Astrocyte (in vitro differentiated cells and primary cell): Measurements from ENCODE around the gene FOXRED2. TPM values are rescaled to one million over a fixed set of nuclear protein-coding genes. Genes with fewer than 3 reads are reported as not detected.

ENCODE experiments used
- DNase-seq: peaks from one replicate; pipeline ENCODE4 v3.0.0-alpha.2; 2010; ENCODE audit warnings: low read depth
- FAIRE-seq: peaks from 2 replicates; lab custom pipeline; 2011; peaks lifted over from hg19 to GRCh38; lab: Jason Lieb, UNC
- H2AFZ ChIP-seq: 2 replicates; pipeline ENCODE4 v1.6.0; 2012; ENCODE audit warnings: low read depth, low read length, inconsistent platforms
- H3K27ac ChIP-seq: 2 replicates; pipeline ENCODE4 v1.5.1; 2011; ENCODE audit warnings: low read depth, low read length, inconsistent platforms
- H3K27me3 ChIP-seq: 2 replicates; pipeline ENCODE4 v1.6.0; 2011; ENCODE audit warnings: low read length, inconsistent platforms; ENCODE audit not compliant: insufficient read depth
- H3K36me3 ChIP-seq: 2 replicates; pipeline ENCODE4 v1.5.1; 2011; ENCODE audit warnings: low read length, inconsistent platforms; ENCODE audit not compliant: insufficient read depth
- H3K4me1 ChIP-seq: 2 replicates; pipeline ENCODE4 v1.5.1; 2011; ENCODE audit warnings: low read length, inconsistent platforms; ENCODE audit not compliant: insufficient read depth
- H3K4me2 ChIP-seq: 2 replicates; pipeline ENCODE4 v1.6.0; 2012; ENCODE audit warnings: low read length, inconsistent platforms
- H3K4me3 ChIP-seq: 2 replicates; pipeline ENCODE4 v1.5.1; 2011; ENCODE audit warnings: low read depth, mild to moderate bottlenecking, low read length, inconsistent platforms; ENCODE audit not compliant: insufficient read depth
- H3K79me2 ChIP-seq: 2 replicates; pipeline ENCODE4 v1.6.0; 2012; ENCODE audit warnings: mild to moderate bottlenecking, low read length, inconsistent platforms; ENCODE audit not compliant: insufficient read depth
- H3K9ac ChIP-seq: 2 replicates; pipeline ENCODE4 v1.6.0; 2012; ENCODE audit warnings: mild to moderate bottlenecking, low read length, inconsistent platforms
- H3K9me3 ChIP-seq: 2 replicates; pipeline ENCODE4 v1.5.1; 2012; ENCODE audit warnings: low read depth, mild to moderate bottlenecking, low read length, inconsistent platforms; ENCODE audit not compliant: insufficient read depth
- H4K20me1 ChIP-seq: 2 replicates; pipeline ENCODE4 v1.6.0; 2012; ENCODE audit warnings: low read length, inconsistent platforms; ENCODE audit not compliant: insufficient read depth
- H3K27ac Mint-ChIP-seq: one replicate; pipeline ENCODE4 v1.8.0; 2021; ENCODE audit warnings: mild to moderate bottlenecking, mixed read lengths; ENCODE audit not compliant: unreplicated experiment
- H3K27me3 Mint-ChIP-seq: one replicate; pipeline ENCODE4 v1.8.0; 2021; ENCODE audit warnings: low read depth, mixed read lengths; ENCODE audit not compliant: unreplicated experiment
- H3K36me3 Mint-ChIP-seq: one replicate; pipeline ENCODE4 v1.8.0; 2021; ENCODE audit warnings: low read depth, mixed read lengths; ENCODE audit not compliant: unreplicated experiment
- H3K4me1 Mint-ChIP-seq: one replicate; pipeline ENCODE4 v1.8.0; 2021; ENCODE audit warnings: low read depth, mixed read lengths; ENCODE audit not compliant: unreplicated experiment
- H3K4me3 Mint-ChIP-seq: one replicate; pipeline ENCODE4 v1.8.0; 2021; ENCODE audit warnings: mild to moderate bottlenecking, moderate library complexity, mixed read lengths; ENCODE audit not compliant: unreplicated experiment
- H3K9me3 Mint-ChIP-seq: one replicate; pipeline ENCODE4 v1.8.0; 2021; ENCODE audit warnings: mild to moderate bottlenecking, mixed read lengths; ENCODE audit not compliant: unreplicated experiment
- CTCF ChIP-seq: IDR thresholded peaks from 2 replicates; pipeline ENCODE4 v1.5.1; 2011; ENCODE audit warnings: low read depth, mild to moderate bottlenecking, inconsistent platforms, low read length, moderate library complexity; ENCODE audit not compliant: insufficient read depth
- EZH2 ChIP-seq: IDR thresholded peaks from 2 replicates; pipeline ENCODE4 v1.6.1; 2012; ENCODE audit warnings: mild to moderate bottlenecking, low read length, inconsistent platforms; ENCODE audit not compliant: insufficient read depth
- total RNA-seq: library from RNA; stranded (reverse); gene quantifications from 2 replicates; pipeline ENCODE4 v1.2.1, GENCODE V29; 2021

FOXRED2 gene
- total RNA-seq, 1 donor from 2014 or later = 5.3 TPM

- FAIRE-seq = peak; percentile 54
- peaks cover 52% of the 10 kb centered on the region for H3K36me3 ChIP-seq
- H3K4me2 ChIP-seq = no peak overlapping the region
- H3K79me2 ChIP-seq = no peaks in the 10 kb centered on the region
- no peaks in the 10 kb centered on the region for H3K9me3 Mint-ChIP-seq
- H3K27ac ChIP-seq = no peak overlapping the region
- no peaks in the 10 kb centered on the region for H3K27me3 Mint-ChIP-seq
- H3K27me3 ChIP-seq = no peaks in the 10 kb centered on the region
- TF ChIP-seq EZH2 (no peak), CTCF (peak; percentile 66)
- H3K4me3 Mint-ChIP-seq = no peak overlapping the region
- peaks cover 10% of the 10 kb centered on the region for H3K4me1 ChIP-seq
- no peak overlapping the region for H3K9ac ChIP-seq
- H3K4me1 Mint-ChIP-seq = no peaks in the 10 kb centered on the region
- no peak overlapping the region for H3K4me3 ChIP-seq
- peak; percentile 23 for DNase-seq
- H3K27ac Mint-ChIP-seq = peak overlapping the region; percentile 12
- peaks cover 49% of the 10 kb centered on the region for H4K20me1 ChIP-seq
- peaks cover 31% of the 10 kb centered on the region for H3K36me3 Mint-ChIP-seq
- no peak overlapping the region for H2AFZ ChIP-seq
- H3K9me3 ChIP-seq = no peaks in the 10 kb centered on the region
These were observed 4.4 kb upstream of the FOXRED2 start for GRCh38 chr22:36510966-36511881.

- Histone ChIP-seq H3K4me1 (peaks cover 10% of the 10 kb centered on the region), H3K4me3 (no peak overlapping the region), H3K9ac (no peak overlapping the region), H3K27ac (no peak overlapping the region), H3K9me3 (no peaks in the 10 kb centered on the region), H3K27me3 (no peaks in the 10 kb centered on the region), H3K79me2 (no peaks in the 10 kb centered on the region), H2AFZ (no peak overlapping the region), H4K20me1 (peaks cover 41% of the 10 kb centered on the region), H3K4me2 (no peak overlapping the region), H3K36me3 (peaks cover 46% of the 10 kb centered on the region)
- FAIRE-seq (no peak), DNase-seq (no peak)
- Mint-ChIP-seq H3K9me3 (no peaks in the 10 kb centered on the region), H3K27ac (no peak overlapping the region), H3K36me3 (peaks cover 24% of the 10 kb centered on the region), H3K27me3 (no peaks in the 10 kb centered on the region), H3K4me3 (no peak overlapping the region), H3K4me1 (no peaks in the 10 kb centered on the region)
- TF ChIP-seq EZH2 (no peak), CTCF (no peak)
These were observed 3.5 kb upstream of the FOXRED2 start for GRCh38 chr22:36510384-36510783.
